Measurements from ENCODE around the gene TRIM43B.
"Not testable (repeated sequence)": the region's sequence is repeated elsewhere in the genome, so short reads cannot be mapped to it uniquely, and the experiment has no call there.

Gene TRIM43B

GRCh38 chr2:95514718-95515117, 30.2 kb upstream of the TRIM43B start:
- H3K27ac ChIP-seq (ENCODE audit: extremely low read depth, low read depth, low read length), result no peak overlapping the region
- CTCF ChIA-PET, result interaction anchor here (0.7 kb wide), 1 partner anchor 284 kb away, joined by 3 read pairs; no protein-coding TSS in a partner anchor
- TF ChIP-seq OSR2 (tag by site-specific recombination; IDR thresholded peaks at IDR 0.05) (no peak), ZSCAN18 (tag by site-specific recombination; IDR thresholded peaks at IDR 0.05) (no peak), ZNF302 (tag by site-specific recombination; IDR thresholded peaks at IDR 0.05; ENCODE audit: low read depth) (no peak), ZNF707 (tag by site-specific recombination; IDR thresholded peaks at IDR 0.05) (no peak), EGR2 (tag by site-specific recombination; IDR thresholded peaks at IDR 0.05; ENCODE audit: low read depth) (no peak), OVOL3 (tag by site-specific recombination; IDR thresholded peaks at IDR 0.05) (no peak), ZNF121 (tag by site-specific recombination; IDR thresholded peaks at IDR 0.05) (no peak), ZNF645 (tag by site-specific recombination; IDR thresholded peaks at IDR 0.05) (no peak), ZNF837 (tag by site-specific recombination; IDR thresholded peaks at IDR 0.05) (no peak)
- TF ChIP-seq, protein P1, sequence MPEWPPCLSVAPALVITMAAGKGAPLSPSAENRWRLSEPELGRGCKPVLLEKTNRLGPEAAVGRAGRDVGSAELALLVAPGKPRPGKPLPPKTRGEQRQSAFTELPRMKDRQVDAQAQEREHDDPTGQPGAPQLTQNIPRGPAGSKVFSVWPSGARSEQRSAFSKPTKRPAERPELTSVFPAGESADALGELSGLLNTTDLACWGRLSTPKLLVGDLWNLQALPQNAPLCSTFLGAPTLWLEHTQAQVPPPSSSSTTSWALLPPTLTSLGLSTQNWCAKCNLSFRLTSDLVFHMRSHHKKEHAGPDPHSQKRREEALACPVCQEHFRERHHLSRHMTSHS (tag by site-specific recombination; IDR thresholded peaks at IDR 0.05), result no peak
- TF ChIP-seq, protein P2, sequence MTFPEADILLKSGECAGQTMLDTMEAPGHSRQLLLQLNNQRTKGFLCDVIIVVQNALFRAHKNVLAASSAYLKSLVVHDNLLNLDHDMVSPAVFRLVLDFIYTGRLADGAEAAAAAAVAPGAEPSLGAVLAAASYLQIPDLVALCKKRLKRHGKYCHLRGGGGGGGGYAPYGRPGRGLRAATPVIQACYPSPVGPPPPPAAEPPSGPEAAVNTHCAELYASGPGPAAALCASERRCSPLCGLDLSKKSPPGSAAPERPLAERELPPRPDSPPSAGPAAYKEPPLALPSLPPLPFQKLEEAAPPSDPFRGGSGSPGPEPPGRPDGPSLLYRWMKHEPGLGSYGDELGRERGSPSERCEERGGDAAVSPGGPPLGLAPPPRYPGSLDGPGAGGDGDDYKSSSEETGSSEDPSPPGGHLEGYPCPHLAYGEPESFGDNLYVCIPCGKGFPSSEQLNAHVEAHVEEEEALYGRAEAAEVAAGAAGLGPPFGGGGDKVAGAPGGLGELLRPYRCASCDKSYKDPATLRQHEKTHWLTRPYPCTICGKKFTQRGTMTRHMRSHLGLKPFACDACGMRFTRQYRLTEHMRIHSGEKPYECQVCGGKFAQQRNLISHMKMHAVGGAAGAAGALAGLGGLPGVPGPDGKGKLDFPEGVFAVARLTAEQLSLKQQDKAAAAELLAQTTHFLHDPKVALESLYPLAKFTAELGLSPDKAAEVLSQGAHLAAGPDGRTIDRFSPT (tag by site-specific recombination; IDR thresholded peaks at IDR 0.05), result no peak
- TF ChIP-seq, protein P3, sequence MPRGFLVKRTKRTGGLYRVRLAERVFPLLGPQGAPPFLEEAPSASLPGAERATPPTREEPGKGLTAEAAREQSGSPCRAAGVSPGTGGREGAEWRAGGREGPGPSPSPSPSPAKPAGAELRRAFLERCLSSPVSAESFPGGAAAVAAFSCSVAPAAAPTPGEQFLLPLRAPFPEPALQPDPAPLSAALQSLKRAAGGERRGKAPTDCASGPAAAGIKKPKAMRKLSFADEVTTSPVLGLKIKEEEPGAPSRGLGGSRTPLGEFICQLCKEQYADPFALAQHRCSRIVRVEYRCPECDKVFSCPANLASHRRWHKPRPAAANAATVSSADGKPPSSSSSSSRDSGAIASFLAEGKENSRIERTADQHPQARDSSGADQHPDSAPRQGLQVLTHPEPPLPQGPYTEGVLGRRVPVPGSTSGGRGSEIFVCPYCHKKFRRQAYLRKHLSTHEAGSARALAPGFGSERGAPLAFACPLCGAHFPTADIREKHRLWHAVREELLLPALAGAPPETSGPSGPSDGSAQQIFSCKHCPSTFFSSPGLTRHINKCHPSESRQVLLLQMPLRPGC (tag by site-specific recombination; IDR thresholded peaks at IDR 0.05), result no peak
- POLR2A ChIA-PET, result no interaction called here
- no peaks in the 10 kb centered on the region for H3K9me3 ChIP-seq (ENCODE audit: control insufficient read depth, insufficient read depth, low read depth, low read length)
- no peak overlapping the region for H3K4me3 ChIP-seq (ENCODE audit: low read depth, low read length)
- H3K36me3 ChIP-seq (ENCODE audit: control insufficient read depth in 2 of 2, insufficient read depth in 1 of 2, low read length in 2 of 2), result no peaks in the 10 kb centered on the region
- no peaks in the 10 kb centered on the region for H3K4me1 ChIP-seq (ENCODE audit: control insufficient read depth, insufficient read depth, low read length)

- H3K27ac ChIP-seq (ENCODE audit: extremely low read depth, low read depth, low read length); H3K4me1 ChIP-seq (ENCODE audit: control insufficient read depth, insufficient read depth, low read length); POLR2A ChIA-PET; H3K4me3 ChIP-seq (ENCODE audit: low read depth, low read length); H3K9me3 ChIP-seq (ENCODE audit: control insufficient read depth, insufficient read depth, low read depth, low read length); H3K36me3 ChIP-seq (ENCODE audit: control insufficient read depth in 2 of 2, insufficient read depth in 1 of 2, low read length in 2 of 2): not testable (repeated sequence)
- CTCF ChIA-PET, result interaction anchor here (0.7 kb wide), 1 partner anchor 283 kb away, joined by 3 read pairs; no protein-coding TSS in a partner anchor
Observed at GRCh38 chr2:95514226-95514625, 29.7 kb upstream of the TRIM43B start.

- no peaks in the 10 kb centered on the region for H3K9me3 ChIP-seq (ENCODE audit: control insufficient read depth, insufficient read depth, low read depth, low read length)
- no peaks in the 10 kb centered on the region for H3K36me3 ChIP-seq (ENCODE audit: control insufficient read depth in 2 of 2, insufficient read depth in 1 of 2, low read length in 2 of 2)
- POLR2A ChIA-PET, result no interaction called here
- H3K27ac ChIP-seq (ENCODE audit: extremely low read depth, low read depth, low read length), result no peak overlapping the region
- CTCF ChIA-PET, result no interaction called here
- no peak overlapping the region for H3K4me3 ChIP-seq (ENCODE audit: low read depth, low read length)
- H3K4me1 ChIP-seq (ENCODE audit: control insufficient read depth, insufficient read depth, low read length), result no peaks in the 10 kb centered on the region
- no peak for TF ChIP-seq ZNF155 (tag by site-specific recombination; IDR thresholded peaks at IDR 0.05)
- no peak for TF ChIP-seq REST (tag by site-specific recombination; IDR thresholded peaks at IDR 0.05)
- TF ChIP-seq ZNF768 (tag by site-specific recombination; IDR thresholded peaks at IDR 0.05), result no peak
- no peak for TF ChIP-seq ZNF624 (tag by site-specific recombination; IDR thresholded peaks at IDR 0.05)
- TF ChIP-seq ZNF138 (tag by site-specific recombination; IDR thresholded peaks at IDR 0.05; ENCODE audit: borderline replicate concordance), result no peak
- no peak for TF ChIP-seq KLF8 (tag by site-specific recombination; IDR thresholded peaks at IDR 0.05)
- no peak for TF ChIP-seq ZIC2 (tag by site-specific recombination; IDR thresholded peaks at IDR 0.05)
- no peak for TF ChIP-seq ZNF747 (tag by site-specific recombination; IDR thresholded peaks at IDR 0.05)
- TF ChIP-seq ZNF501 (tag by site-specific recombination; IDR thresholded peaks at IDR 0.05), result no peak
- no peak for TF ChIP-seq ZBTB20 (tag by site-specific recombination; IDR thresholded peaks at IDR 0.05)
Observed at GRCh38 chr2:95509408-95509807, 24.9 kb upstream of the TRIM43B start.

All from HEK293 (cell line).